Lung (tissue), 12 donors: ENCODE data around the gene ATG4A. TPM values are rescaled to one million over a fixed set of nuclear protein-coding genes. Genes with fewer than 3 reads are reported as not detected.

Experiments used
- ATAC-seq: fragments of 200-7000 bp; cut with Tn5 transposase; one replicate; pipeline ENCODE4 v1.9.1; 2020; ENCODE audit warnings: moderate number of reproducible peaks; ENCODE audit not compliant: insufficient read depth, low FRiP score
- DNase-seq, 3 donors: peaks; one replicate each; pipeline ENCODE4 v3.0.0-alpha.2; 2013 to 2017
- H3K27ac ChIP-seq, 2 donors: one replicate each; pipeline ENCODE4 v1.5.1; 2013; ENCODE audit warnings: mild to moderate bottlenecking in 2 of 2, moderate library complexity in 2 of 2, control low read depth in 1 of 2, inconsistent platforms in 1 of 2, low read depth in 1 of 2, low read length in 1 of 2
- H3K27me3 ChIP-seq, 3 donors: one replicate each; pipeline ENCODE4 v1.5.1; 2013; ENCODE audit warnings: low read length in 2 of 3; ENCODE audit not compliant: control insufficient read depth in 3 of 3, insufficient read depth in 3 of 3
- H3K36me3 ChIP-seq, 4 donors: one replicate each; pipeline ENCODE4 v1.5.1; 2013; ENCODE audit warnings: low read length in 4 of 4, mild to moderate bottlenecking in 1 of 4, moderate library complexity in 1 of 4; ENCODE audit not compliant: control insufficient read depth in 4 of 4, insufficient read depth in 4 of 4
- H3K4me1 ChIP-seq, 5 donors: one replicate each; pipeline ENCODE4 v1.5.1; 2013; ENCODE audit warnings: low read length in 5 of 5, mild to moderate bottlenecking in 2 of 5, moderate library complexity in 1 of 5; ENCODE audit not compliant: control insufficient read depth in 5 of 5, insufficient read depth in 5 of 5
- H3K4me3 ChIP-seq: one replicate; pipeline ENCODE4 v1.5.1; 2013; ENCODE audit warnings: mild to moderate bottlenecking, control low read depth, moderate library complexity
- H3K9ac ChIP-seq, 2 donors: one replicate each; pipeline ENCODE4 v1.5.1; 2013; ENCODE audit warnings: low read length in 2 of 2, control low read depth in 1 of 2; ENCODE audit not compliant: insufficient read depth in 1 of 2
- H3K9me3 ChIP-seq, 4 donors: one replicate each; pipeline ENCODE4 v1.5.1; 2013; ENCODE audit warnings: low read length in 3 of 4, mild to moderate bottlenecking in 1 of 4, moderate library complexity in 1 of 4; ENCODE audit not compliant: control insufficient read depth in 4 of 4, insufficient read depth in 3 of 4
- WGBS, 2 donors: extraction: QIAGEN DNeasy Blood & Tissue Kit; methylation state at CpG; one replicate each; pipeline ENCODE4 v1.1.7; 2013; 5-methylcytosine and 5-hydroxymethylcytosine counted together
- polyA plus RNA-seq, 2 donors: library from polyadenylated mRNA; stranded (reverse); fragments of 200-250 nt; gene quantifications; one replicate each; pipeline ENCODE4 v1.2.1, GENCODE V29; 2013
- total RNA-seq, 2 donors: library from RNA; depleted of rRNA in 1 of 2; stranded (reverse); fragments of >200 nt in 1 of 2; gene quantifications; one replicate each; pipeline ENCODE4 v1.2.1, GENCODE V29; 2014 to 2021
- TF ChIP-seq, protein P1 (sequence below): IDR thresholded peaks from 2 replicates; pipeline ENCODE4 v1.5.1; 2012; ENCODE audit warnings: mild to moderate bottlenecking; ENCODE audit errors: control extremely low read depth, extremely low read depth
- donor health status: control.
- donor health status: control.
- donor health status: Bipolar disorder and iron deficiency.
- donor health status: healthy.
- donor health status: DM: yes; HTN: yes; CAD: no.

The ATG4A gene
- total and polyA plus RNA-seq, 4 donors: 12.5 to 14.9 (median 14.1) TPM

DNA sequence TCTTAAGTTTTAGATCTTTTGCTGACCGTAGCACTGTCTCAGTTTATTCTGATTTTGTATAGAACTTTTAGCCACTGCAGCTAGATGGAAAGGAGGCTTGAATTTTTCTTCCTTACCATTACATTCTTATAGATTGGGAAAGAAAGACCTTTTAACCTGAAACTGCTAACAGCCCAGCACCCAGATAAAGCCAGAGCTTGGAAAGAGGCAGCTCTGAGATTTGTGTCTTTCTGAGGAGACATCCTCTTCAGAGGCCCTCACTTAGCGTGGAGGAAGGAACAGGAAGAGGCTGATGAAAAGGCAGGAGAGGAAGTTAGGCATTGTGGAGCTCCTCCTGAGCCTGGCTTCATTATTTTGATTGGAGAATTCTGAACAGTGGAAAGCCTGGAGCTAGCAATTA, 35.1 kb downstream of the ATG4A start:
- 50 to 55% methylated on average over 2 of the region's 2 CpGs for WGBS, 2 donors
- no peak for ATAC-seq

DNA sequence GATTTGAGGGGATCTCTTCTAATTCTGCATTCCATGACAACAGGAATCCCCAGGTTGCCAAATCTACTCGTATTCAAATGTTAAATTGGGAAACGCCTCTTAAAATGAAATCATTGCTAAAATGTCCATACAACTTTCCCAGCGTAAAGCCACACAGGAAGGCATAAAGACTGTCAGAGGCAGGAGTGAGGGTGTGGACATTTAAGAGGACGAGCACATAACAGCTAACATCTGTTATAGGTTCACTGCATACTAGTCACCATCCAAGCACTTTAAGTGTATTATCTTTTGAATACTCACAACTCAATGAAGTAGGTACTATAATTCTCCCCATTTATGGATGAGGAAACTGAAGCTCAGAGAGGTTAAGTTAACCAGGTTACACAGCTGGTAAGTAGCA, 35.6 kb downstream of the ATG4A start:
- no peak overlapping the region for H3K9ac ChIP-seq
- H3K36me3 ChIP-seq: peaks cover 0 to 4% (median 0%) of the 10 kb centered on the region in 4 donors
- peak overlapping the region in 1 of 2 donors; percentile 14 for H3K27ac ChIP-seq
- H3K4me1 ChIP-seq: peaks cover 0 to 10% (median 0%) of the 10 kb centered on the region in 5 donors
- H3K9me3 ChIP-seq: no peaks in the 10 kb centered on the region
- ATAC-seq (no peak), DNase-seq (no peak)
- H3K27me3 ChIP-seq: peaks cover 0 to 29% (median 16%) of the 10 kb centered on the region in 3 donors
- no peak overlapping the region for H3K4me3 ChIP-seq
- TF ChIP-seq, protein P1, sequence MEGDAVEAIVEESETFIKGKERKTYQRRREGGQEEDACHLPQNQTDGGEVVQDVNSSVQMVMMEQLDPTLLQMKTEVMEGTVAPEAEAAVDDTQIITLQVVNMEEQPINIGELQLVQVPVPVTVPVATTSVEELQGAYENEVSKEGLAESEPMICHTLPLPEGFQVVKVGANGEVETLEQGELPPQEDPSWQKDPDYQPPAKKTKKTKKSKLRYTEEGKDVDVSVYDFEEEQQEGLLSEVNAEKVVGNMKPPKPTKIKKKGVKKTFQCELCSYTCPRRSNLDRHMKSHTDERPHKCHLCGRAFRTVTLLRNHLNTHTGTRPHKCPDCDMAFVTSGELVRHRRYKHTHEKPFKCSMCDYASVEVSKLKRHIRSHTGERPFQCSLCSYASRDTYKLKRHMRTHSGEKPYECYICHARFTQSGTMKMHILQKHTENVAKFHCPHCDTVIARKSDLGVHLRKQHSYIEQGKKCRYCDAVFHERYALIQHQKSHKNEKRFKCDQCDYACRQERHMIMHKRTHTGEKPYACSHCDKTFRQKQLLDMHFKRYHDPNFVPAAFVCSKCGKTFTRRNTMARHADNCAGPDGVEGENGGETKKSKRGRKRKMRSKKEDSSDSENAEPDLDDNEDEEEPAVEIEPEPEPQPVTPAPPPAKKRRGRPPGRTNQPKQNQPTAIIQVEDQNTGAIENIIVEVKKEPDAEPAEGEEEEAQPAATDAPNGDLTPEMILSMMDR: no peak
- WGBS, 2 donors: 69 to 76% methylated on average over 4 of the region's 4 CpGs

More for the DNA sequence above, 35.1 kb downstream of the ATG4A start:
- Histone ChIP-seq H3K9ac (no peak overlapping the region), H3K4me3 (no peak overlapping the region), H3K27ac (no peak overlapping the region), H3K36me3 (peaks cover 0 to 4% (median 0%) of the 10 kb centered on the region in 4 donors), H3K27me3 (peaks cover 0 to 30% (median 16%) of the 10 kb centered on the region in 3 donors), H3K9me3 (no peaks in the 10 kb centered on the region), H3K4me1 (peaks cover 0 to 14% (median 0%) of the 10 kb centered on the region in 5 donors)
- TF ChIP-seq, protein P1: no peak
- peak in 2 of 3 donors; percentile 32 to 45 for DNase-seq

DNA sequence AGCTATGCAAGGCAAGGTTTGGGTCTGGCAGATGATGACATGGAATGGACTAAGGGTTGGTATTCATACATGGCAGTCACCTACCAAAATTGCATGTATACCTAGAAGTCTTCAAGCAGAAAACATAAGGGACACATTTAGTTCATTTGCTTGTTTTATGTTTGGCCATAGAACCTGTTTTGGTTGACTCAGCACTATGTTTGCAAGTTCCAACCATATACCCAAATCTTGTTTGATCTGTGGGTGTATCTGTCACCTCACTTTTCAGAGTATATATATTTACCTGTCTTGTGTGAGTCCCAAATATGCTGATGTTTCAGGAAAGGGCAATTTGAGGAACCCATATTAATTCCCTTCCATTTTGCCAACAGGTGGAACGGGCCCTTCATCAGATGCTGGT, 39.3 kb downstream of the ATG4A start:
- WGBS, 2 donors: 79 to 94% methylated on average over 1 of the region's 1 CpG
- Histone ChIP-seq H3K4me3 (no peak overlapping the region), H3K27me3 (peaks cover 0 to 29% (median 19%) of the 10 kb centered on the region in 3 donors), H3K27ac (peak overlapping the region in 1 of 2 donors; percentile 21), H3K9ac (no peak overlapping the region), H3K4me1 (no peaks in the 10 kb centered on the region), H3K36me3 (peaks cover 0 to 4% (median 2%) of the 10 kb centered on the region in 4 donors), H3K9me3 (no peaks in the 10 kb centered on the region)
- ATAC-seq (no peak), DNase-seq (no peak)
- TF ChIP-seq, protein P1: no peak

DNA sequence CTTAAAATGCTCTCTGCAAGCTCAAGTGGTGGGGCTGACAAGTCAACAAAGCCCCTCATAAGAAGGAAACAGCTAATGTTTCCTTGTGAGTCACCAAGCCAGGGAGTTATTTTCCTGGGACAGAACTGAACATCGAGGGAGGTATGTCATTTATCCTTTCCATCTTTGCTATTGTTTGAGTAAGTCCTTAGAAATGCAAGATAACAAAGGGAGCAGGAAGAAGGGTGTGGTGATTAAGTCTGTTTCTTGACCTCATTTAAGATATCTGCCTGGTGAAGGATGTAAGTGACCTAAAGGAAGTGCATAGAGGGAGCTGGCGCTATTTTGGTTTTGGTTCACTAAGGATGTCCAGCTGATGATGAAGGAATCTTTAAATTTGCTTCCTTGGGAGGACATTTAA, 39.9 kb downstream of the ATG4A start:
- Histone ChIP-seq H3K27me3 (peaks cover 0 to 32% (median 16%) of the 10 kb centered on the region in 3 donors), H3K27ac (peak overlapping the region in 1 of 2 donors; percentile 47), H3K4me3 (peak overlapping the region; percentile 21), H3K9me3 (no peaks in the 10 kb centered on the region), H3K9ac (no peak overlapping the region), H3K36me3 (peaks cover 0 to 4% (median 2%) of the 10 kb centered on the region in 4 donors), H3K4me1 (no peaks in the 10 kb centered on the region)
- no peak for ATAC-seq
- WGBS, 2 donors: 52 to 54% methylated on average over 2 of the region's 2 CpGs
- TF ChIP-seq, protein P1: no peak
- peak in 1 of 3 donors; percentile 23 for DNase-seq
